HL-60 (cell line): ENCODE results near the gene CFAP299.

Experiments
- CTCF ChIP-seq: IDR thresholded peaks from one replicate; pipeline ENCODE4 v1.5.1; 2011; ENCODE audit warnings: low read length, control low read depth, inconsistent platforms; ENCODE audit not compliant: insufficient read depth
- GABPA ChIP-seq: IDR thresholded peaks from 2 replicates; pipeline ENCODE4 v1.6.1; 2012; ENCODE audit warnings: low read depth

GRCh38 chr4:80532674-80533333 is 197.3 kb downstream of the CFAP299 start:
- TF ChIP-seq CTCF (no peak), GABPA (no peak)
